Measurements from ENCODE around the gene CLRN2. TPM values are rescaled to one million over a fixed set of nuclear protein-coding genes. Genes with fewer than 3 reads are reported as not detected.

The CLRN2 gene
- total and polyA plus RNA-seq, 8 donors: not detected

GRCh38 chr4:17550549-17550948 lies 35.6 kb downstream of the CLRN2 start:
- intact Hi-C loops (cut with DNase I): loop anchor here in 1 of 3 donors (10.0 kb wide), 1 partner anchor 254 kb away; no protein-coding TSS in a partner anchor
- H3K36me3 ChIP-seq: no peaks in the 10 kb centered on the region
- H3K4me3 ChIP-seq: no peak overlapping the region
- 75 to 83% methylated on average over 3 of the region's 3 CpGs for WGBS, 2 donors
- ATAC-seq (no peak), FAIRE-seq (no peak), DNase-seq (no peak)
- no peaks in the 10 kb centered on the region for H3K27me3 ChIP-seq
- H3K9me3 ChIP-seq: no peaks in the 10 kb centered on the region
- TF ChIP-seq CTCF (IDR thresholded peaks at IDR 0.05): no peak
- H3K4me1 ChIP-seq: no peaks in the 10 kb centered on the region
- no peak overlapping the region for H3K27ac ChIP-seq

DNA sequence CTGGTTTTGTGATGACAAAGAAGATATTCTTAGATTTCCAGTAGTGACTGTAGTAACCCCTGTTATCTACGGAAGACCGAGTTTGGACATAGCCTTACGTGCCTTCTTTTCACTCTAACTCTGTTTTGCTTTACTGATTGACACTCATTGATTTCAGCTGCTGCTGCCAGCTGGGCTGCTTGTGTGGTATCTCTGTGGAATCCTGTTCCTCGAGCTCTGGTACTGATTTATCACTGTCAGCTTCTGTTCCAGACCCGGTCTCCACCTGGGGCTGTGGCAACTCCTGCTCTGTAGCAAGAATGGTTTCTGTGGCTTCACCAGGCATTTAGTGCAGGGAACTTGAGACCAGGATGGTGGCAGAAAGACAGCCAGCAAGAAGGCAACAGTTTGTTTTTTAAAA lies 37.5 kb downstream of the CLRN2 start:
- WGBS, 2 donors: 5 to 13% methylated on average over 5 of the region's 5 CpGs
- Histone ChIP-seq H3K4me3 (no peak overlapping the region), H3K4me1 (no peaks in the 10 kb centered on the region), H3K9me3 (no peaks in the 10 kb centered on the region), H3K27me3 (no peaks in the 10 kb centered on the region), H3K36me3 (no peaks in the 10 kb centered on the region), H3K27ac (no peak overlapping the region)
- FAIRE-seq (no peak), DNase-seq (peak in 2 of 6 donors; percentile 15 to 42), ATAC-seq (peak in 3 of 4 donors; percentile 39 to 70 (median 39))
- TF ChIP-seq CTCF (IDR thresholded peaks at IDR 0.05): no peak
- intact Hi-C loops (cut with DNase I): loop anchor here in 1 of 3 donors (10.0 kb wide), 1 partner anchor 252 kb away; no protein-coding TSS in a partner anchor

- no peak for TF ChIP-seq CTCF (IDR thresholded peaks at IDR 0.05)
- no peak for DNase-seq
- H3K4me1 ChIP-seq: no peaks in the 10 kb centered on the region
- H3K36me3 ChIP-seq: no peaks in the 10 kb centered on the region
- FAIRE-seq: no peak
- 45 to 72% methylated on average over 4 of the region's 4 CpGs for WGBS, 2 donors
- no peaks in the 10 kb centered on the region for H3K27me3 ChIP-seq
- no peak overlapping the region for H3K4me3 ChIP-seq
- ATAC-seq: no peak
- intact Hi-C loops (cut with DNase I): loop anchor here in 1 of 3 donors (10.0 kb wide), 1 partner anchor 250 kb away; no protein-coding TSS in a partner anchor
- H3K9me3 ChIP-seq: no peaks in the 10 kb centered on the region
- no peak overlapping the region for H3K27ac ChIP-seq
Measured at GRCh38 chr4:17554568-17554967, 39.6 kb downstream of the CLRN2 start.

- no peaks in the 10 kb centered on the region for H3K27me3 ChIP-seq
- H3K36me3 ChIP-seq: no peaks in the 10 kb centered on the region
- H3K9me3 ChIP-seq: no peaks in the 10 kb centered on the region
- H3K27ac ChIP-seq: no peak overlapping the region
- ATAC-seq: no peak
- H3K4me3 ChIP-seq: no peak overlapping the region
- no peak for DNase-seq
- no peak for TF ChIP-seq CTCF (IDR thresholded peaks at IDR 0.05)
- FAIRE-seq: no peak
- H3K4me1 ChIP-seq: no peaks in the 10 kb centered on the region
- intact Hi-C loops (cut with DNase I): loop anchor here in 1 of 3 donors (10.0 kb wide), 1 partner anchor 248 kb away; no protein-coding TSS in a partner anchor
Measured at GRCh38 chr4:17556498-17556897, 41.5 kb downstream of the CLRN2 start.

GRCh38 chr4:17557880-17558279 lies 42.9 kb downstream of the CLRN2 start:
- H3K4me1 ChIP-seq: no peaks in the 10 kb centered on the region
- no peak for DNase-seq
- WGBS, 2 donors: 54 to 60% methylated on average over 5 of the region's 5 CpGs
- no peak for TF ChIP-seq CTCF (IDR thresholded peaks at IDR 0.05)
- no peak for ATAC-seq
- no peak overlapping the region for H3K4me3 ChIP-seq
- intact Hi-C loops (cut with DNase I): loop anchor here in 1 of 3 donors (10.0 kb wide), 1 partner anchor 247 kb away; no protein-coding TSS in a partner anchor
- FAIRE-seq: no peak
- H3K9me3 ChIP-seq: no peaks in the 10 kb centered on the region
- no peak overlapping the region for H3K27ac ChIP-seq
- no peaks in the 10 kb centered on the region for H3K27me3 ChIP-seq
- H3K36me3 ChIP-seq: no peaks in the 10 kb centered on the region

Data from pancreas (tissue), 10 donors.